Measurements from ENCODE around the gene TIMMDC1. TPM values are rescaled to one million over a fixed set of nuclear protein-coding genes. Genes with fewer than 3 reads are reported as not detected.

TIMMDC1 gene
- total RNA-seq, 4 donors from 2014 or later, result 43.9 to 76.1 (median 47.0) TPM

- no peak for TF ChIP-seq CTCF (IDR thresholded peaks at IDR 0.05; ENCODE audit: low read depth)
Measured at GRCh38 chr3:119469418-119470189, 28.7 kb upstream of the TIMMDC1 start.

- no peak for TF ChIP-seq CTCF (IDR thresholded peaks at IDR 0.05; ENCODE audit: low read depth)
Measured at GRCh38 chr3:119470866-119471265, 27.5 kb upstream of the TIMMDC1 start.

GRCh38 chr3:119481079-119481478 is 17.3 kb upstream of the TIMMDC1 start:
- TF ChIP-seq CTCF (IDR thresholded peaks at IDR 0.05; ENCODE audit: low read depth), result no peak

- no peak for TF ChIP-seq CTCF (IDR thresholded peaks at IDR 0.05; ENCODE audit: low read depth)
Measured at GRCh38 chr3:119483101-119483500, 15.2 kb upstream of the TIMMDC1 start.

- no peak for TF ChIP-seq CTCF (IDR thresholded peaks at IDR 0.05; ENCODE audit: low read depth)
Measured at GRCh38 chr3:119485563-119485962, 12.8 kb upstream of the TIMMDC1 start.

- no peak for TF ChIP-seq CTCF (IDR thresholded peaks at IDR 0.05; ENCODE audit: low read depth)
Measured at GRCh38 chr3:119490153-119490552, 8.2 kb upstream of the TIMMDC1 start.

- TF ChIP-seq CTCF (IDR thresholded peaks at IDR 0.05; ENCODE audit: low read depth), result no peak
Measured at GRCh38 chr3:119492128-119492527, 6.2 kb upstream of the TIMMDC1 start.
